ENCODE results near the gene CHCT1.
"Not testable (repeated sequence)": the region's sequence is repeated elsewhere in the genome, so short reads cannot be mapped to it uniquely, and the experiment has no call there.

DNA sequence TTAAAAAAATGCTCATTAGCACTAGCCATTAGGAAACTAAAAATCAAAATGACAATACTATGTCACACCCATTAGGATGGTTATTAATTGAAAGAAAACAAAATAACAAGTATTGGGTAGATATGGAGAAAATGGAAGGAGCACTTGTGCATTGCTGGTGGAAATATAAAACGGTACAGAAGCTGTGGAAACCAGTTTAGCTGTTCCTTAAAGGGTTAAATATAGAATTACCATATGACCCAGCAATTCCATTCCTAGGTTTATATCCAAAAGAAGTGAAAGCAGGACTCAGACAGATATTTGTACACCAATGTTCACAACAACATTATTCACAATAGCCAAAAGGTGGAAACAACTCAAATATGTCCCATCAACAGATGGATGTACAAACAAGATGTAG lies 44.1 kb upstream of the CHCT1 start:
- TF ChIP-seq, protein P1, sequence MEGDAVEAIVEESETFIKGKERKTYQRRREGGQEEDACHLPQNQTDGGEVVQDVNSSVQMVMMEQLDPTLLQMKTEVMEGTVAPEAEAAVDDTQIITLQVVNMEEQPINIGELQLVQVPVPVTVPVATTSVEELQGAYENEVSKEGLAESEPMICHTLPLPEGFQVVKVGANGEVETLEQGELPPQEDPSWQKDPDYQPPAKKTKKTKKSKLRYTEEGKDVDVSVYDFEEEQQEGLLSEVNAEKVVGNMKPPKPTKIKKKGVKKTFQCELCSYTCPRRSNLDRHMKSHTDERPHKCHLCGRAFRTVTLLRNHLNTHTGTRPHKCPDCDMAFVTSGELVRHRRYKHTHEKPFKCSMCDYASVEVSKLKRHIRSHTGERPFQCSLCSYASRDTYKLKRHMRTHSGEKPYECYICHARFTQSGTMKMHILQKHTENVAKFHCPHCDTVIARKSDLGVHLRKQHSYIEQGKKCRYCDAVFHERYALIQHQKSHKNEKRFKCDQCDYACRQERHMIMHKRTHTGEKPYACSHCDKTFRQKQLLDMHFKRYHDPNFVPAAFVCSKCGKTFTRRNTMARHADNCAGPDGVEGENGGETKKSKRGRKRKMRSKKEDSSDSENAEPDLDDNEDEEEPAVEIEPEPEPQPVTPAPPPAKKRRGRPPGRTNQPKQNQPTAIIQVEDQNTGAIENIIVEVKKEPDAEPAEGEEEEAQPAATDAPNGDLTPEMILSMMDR (conservative IDR thresholded peaks at IDR 0.05; ENCODE audit: low read depth, low read length) = not testable (repeated sequence)
- not testable (repeated sequence) for TF ChIP-seq EZH2phosphoT487 (IDR thresholded peaks at IDR 0.05; ENCODE audit: borderline replicate concordance, low read length); EZH2 (IDR thresholded peaks at IDR 0.05; ENCODE audit: low read length, unreplicated experiment)

Measured in PC-3 (cell line).